Immature natural killer cell (primary cell): Measurements from ENCODE around the gene IL1RL2. TPM values are rescaled to one million over a fixed set of nuclear protein-coding genes. Genes with fewer than 3 reads are reported as not detected.
A peak's percentile ranks its signal among the peaks of the same experiment; 100 is the strongest.

Experiments used
- DNase-seq, 3 donors: peaks; one replicate each; pipeline ENCODE4 v3.0.0; 2022; ENCODE audit warnings: mixed read lengths in 1 of 3
- H3K27ac Mint-ChIP-seq, 6 donors: one replicate each; pipeline ENCODE4 v1.8.0; 2020; ENCODE audit warnings: mixed read lengths in 6 of 6, mild to moderate bottlenecking in 5 of 6, inconsistent platforms in 4 of 6, moderate library complexity in 3 of 6
- H3K27me3 Mint-ChIP-seq, 3 donors: one replicate each; pipeline ENCODE4 v1.8.0; 2020 to 2021; ENCODE audit warnings: low read depth in 3 of 3, mild to moderate bottlenecking in 3 of 3, mixed read lengths in 3 of 3, moderate library complexity in 3 of 3, inconsistent platforms in 1 of 3
- H3K36me3 Mint-ChIP-seq, 3 donors: one replicate each; pipeline ENCODE4 v1.8.0; 2020; ENCODE audit warnings: mixed read lengths in 3 of 3, inconsistent platforms in 2 of 3, mild to moderate bottlenecking in 2 of 3
- H3K4me1 Mint-ChIP-seq, 2 donors: one replicate each; pipeline ENCODE4 v1.8.0; 2020; ENCODE audit warnings: inconsistent platforms in 2 of 2, mild to moderate bottlenecking in 2 of 2, mixed read lengths in 2 of 2, moderate library complexity in 1 of 2
- H3K4me3 Mint-ChIP-seq, 5 donors: one replicate each; pipeline ENCODE4 v1.8.0; 2020; ENCODE audit warnings: mild to moderate bottlenecking in 5 of 5, mixed read lengths in 5 of 5, inconsistent platforms in 3 of 5, moderate library complexity in 3 of 5
- H3K9me3 Mint-ChIP-seq, 6 donors: one replicate each; pipeline ENCODE4 v1.8.0; 2020; ENCODE audit warnings: mild to moderate bottlenecking in 6 of 6, mixed read lengths in 6 of 6, inconsistent platforms in 4 of 6, moderate library complexity in 3 of 6
- polyA plus RNA-seq, 3 donors: library from polyadenylated mRNA; unstranded; fragments of 300-500 nt; fragmentation: Illumina TruSeq; gene quantifications; one replicate each; pipeline ENCODE4 v1.2.3, GENCODE V29; 2021

Gene IL1RL2
- polyA plus RNA-seq, 3 donors from 2014 or later, result not detected

- no peak overlapping the region for H3K4me3 Mint-ChIP-seq
- no peak overlapping the region for H3K27ac Mint-ChIP-seq
- DNase-seq, result no peak
- peaks cover 0 to 4% (median 2%) of the 10 kb centered on the region in 3 donors for H3K27me3 Mint-ChIP-seq
- no peaks in the 10 kb centered on the region for H3K9me3 Mint-ChIP-seq
- no peaks in the 10 kb centered on the region for H3K36me3 Mint-ChIP-seq
- no peaks in the 10 kb centered on the region for H3K4me1 Mint-ChIP-seq
These were observed 10.7 kb upstream of the IL1RL2 start for GRCh38 chr2:102176172-102176571.

GRCh38 chr2:102177814-102178478, 8.9 kb upstream of the IL1RL2 start:
- Mint-ChIP-seq H3K27ac (no peak overlapping the region), H3K4me1 (no peaks in the 10 kb centered on the region), H3K36me3 (no peaks in the 10 kb centered on the region), H3K4me3 (no peak overlapping the region), H3K9me3 (no peaks in the 10 kb centered on the region), H3K27me3 (peaks cover 0 to 6% (median 2%) of the 10 kb centered on the region in 3 donors)
- no peak for DNase-seq

GRCh38 chr2:102179061-102179460, 7.8 kb upstream of the IL1RL2 start:
- H3K9me3 Mint-ChIP-seq, result no peaks in the 10 kb centered on the region
- H3K27ac Mint-ChIP-seq, result no peak overlapping the region
- H3K36me3 Mint-ChIP-seq, result no peaks in the 10 kb centered on the region
- H3K27me3 Mint-ChIP-seq, result peaks cover 0 to 5% (median 2%) of the 10 kb centered on the region in 3 donors
- H3K4me1 Mint-ChIP-seq, result no peaks in the 10 kb centered on the region
- H3K4me3 Mint-ChIP-seq, result no peak overlapping the region
- DNase-seq, result no peak

GRCh38 chr2:102179788-102180686, 6.8 kb upstream of the IL1RL2 start:
- H3K4me1 Mint-ChIP-seq, result no peaks in the 10 kb centered on the region
- no peak overlapping the region for H3K27ac Mint-ChIP-seq
- no peaks in the 10 kb centered on the region for H3K9me3 Mint-ChIP-seq
- peaks cover 2 to 5% (median 2%) of the 10 kb centered on the region in 3 donors for H3K27me3 Mint-ChIP-seq
- no peaks in the 10 kb centered on the region for H3K36me3 Mint-ChIP-seq
- H3K4me3 Mint-ChIP-seq, result no peak overlapping the region
- DNase-seq, result no peak

- Mint-ChIP-seq H3K27me3 (peaks cover 2 to 5% (median 2%) of the 10 kb centered on the region in 3 donors), H3K4me1 (no peaks in the 10 kb centered on the region), H3K36me3 (no peaks in the 10 kb centered on the region), H3K4me3 (no peak overlapping the region), H3K27ac (no peak overlapping the region), H3K9me3 (no peaks in the 10 kb centered on the region)
- DNase-seq, result no peak
These were observed 6.2 kb upstream of the IL1RL2 start for GRCh38 chr2:102180687-102180999.

- no peak overlapping the region for H3K27ac Mint-ChIP-seq
- peaks cover 2 to 5% (median 5%) of the 10 kb centered on the region in 3 donors for H3K27me3 Mint-ChIP-seq
These were observed 5.4 kb upstream of the IL1RL2 start for GRCh38 chr2:102181376-102181775.

GRCh38 chr2:102181919-102182635, 4.7 kb upstream of the IL1RL2 start:
- Mint-ChIP-seq H3K9me3 (no peaks in the 10 kb centered on the region), H3K4me3 (no peak overlapping the region), H3K36me3 (no peaks in the 10 kb centered on the region), H3K27me3 (peaks cover 2 to 5% (median 5%) of the 10 kb centered on the region in 3 donors), H3K27ac (no peak overlapping the region), H3K4me1 (no peaks in the 10 kb centered on the region)
- DNase-seq, result no peak

More at GRCh38 chr2:102181376-102181775, 5.4 kb upstream of the IL1RL2 start:
- Mint-ChIP-seq H3K4me3 (no peak overlapping the region), H3K4me1 (no peaks in the 10 kb centered on the region), H3K36me3 (no peaks in the 10 kb centered on the region), H3K9me3 (no peaks in the 10 kb centered on the region)
- DNase-seq, result no peak

- Mint-ChIP-seq H3K4me1 (peaks cover 4 to 6% of the 10 kb centered on the region in 2 donors), H3K9me3 (peaks cover 0 to 2% (median 0%) of the 10 kb centered on the region in 6 donors), H3K27me3 (peaks cover 4 to 15% (median 9%) of the 10 kb centered on the region in 3 donors), H3K4me3 (no peak overlapping the region), H3K27ac (no peak overlapping the region), H3K36me3 (no peaks in the 10 kb centered on the region)
- DNase-seq, result no peak
These were observed 2.8 kb upstream of the IL1RL2 start for GRCh38 chr2:102184018-102184417.

GRCh38 chr2:102184568-102184967, 2.3 kb upstream of the IL1RL2 start:
- H3K27me3 Mint-ChIP-seq, result peaks cover 4 to 15% (median 9%) of the 10 kb centered on the region in 3 donors
- peaks cover 0 to 2% (median 0%) of the 10 kb centered on the region in 6 donors for H3K9me3 Mint-ChIP-seq
- H3K4me3 Mint-ChIP-seq, result no peak overlapping the region
- H3K27ac Mint-ChIP-seq, result no peak overlapping the region
- no peak for DNase-seq
- no peaks in the 10 kb centered on the region for H3K36me3 Mint-ChIP-seq
- peaks cover 4 to 6% of the 10 kb centered on the region in 2 donors for H3K4me1 Mint-ChIP-seq

GRCh38 chr2:102185347-102185746, 1.5 kb upstream of the IL1RL2 start:
- Mint-ChIP-seq H3K36me3 (no peaks in the 10 kb centered on the region), H3K4me1 (peaks cover 4 to 6% of the 10 kb centered on the region in 2 donors), H3K27me3 (peaks cover 7 to 20% (median 9%) of the 10 kb centered on the region in 3 donors), H3K4me3 (no peak overlapping the region), H3K9me3 (peaks cover 0 to 2% (median 0%) of the 10 kb centered on the region in 6 donors), H3K27ac (no peak overlapping the region)
- peak in 1 of 3 donors; percentile 3 for DNase-seq

- peak in 2 of 3 donors; percentile 11 to 18 for DNase-seq
- H3K27me3 Mint-ChIP-seq, result peaks cover 9 to 19% (median 12%) of the 10 kb centered on the region in 3 donors
- H3K4me1 Mint-ChIP-seq, result peaks cover 4 to 6% of the 10 kb centered on the region in 2 donors
- peaks cover 0 to 2% (median 0%) of the 10 kb centered on the region in 6 donors for H3K9me3 Mint-ChIP-seq
- no peaks in the 10 kb centered on the region for H3K36me3 Mint-ChIP-seq
- H3K4me3 Mint-ChIP-seq, result peak overlapping the region; percentile 42 to 82 (median 73)
- no peak overlapping the region for H3K27ac Mint-ChIP-seq
These were observed 800 bp downstream of the IL1RL2 start for GRCh38 chr2:102187496-102188150.

- no peak for DNase-seq
- Mint-ChIP-seq H3K27ac (no peak overlapping the region), H3K9me3 (peaks cover 0 to 2% (median 0%) of the 10 kb centered on the region in 6 donors), H3K36me3 (no peaks in the 10 kb centered on the region), H3K4me3 (no peak overlapping the region), H3K4me1 (peaks cover 4 to 6% of the 10 kb centered on the region in 2 donors), H3K27me3 (peaks cover 13 to 25% (median 14%) of the 10 kb centered on the region in 3 donors)
These were observed 3.7 kb downstream of the IL1RL2 start for GRCh38 chr2:102190430-102191107.

- Mint-ChIP-seq H3K36me3 (no peaks in the 10 kb centered on the region), H3K4me3 (no peak overlapping the region), H3K9me3 (peaks cover 0 to 2% (median 0%) of the 10 kb centered on the region in 6 donors), H3K27me3 (peaks cover 12 to 32% (median 14%) of the 10 kb centered on the region in 3 donors), H3K4me1 (peaks cover 6 to 8% of the 10 kb centered on the region in 2 donors), H3K27ac (no peak overlapping the region)
- DNase-seq, result no peak
These were observed 4.7 kb downstream of the IL1RL2 start for GRCh38 chr2:102191501-102191900.
